22Rv1 (cell line): ENCODE results near the gene AKR7A2.
"Not testable (repeated sequence)": the region's sequence is repeated elsewhere in the genome, so short reads cannot be mapped to it uniquely, and the experiment has no call there.

Experiments
- H3K27ac ChIP-seq: fragments of 450-650 bp; 2 replicates; pipeline ENCODE4 v1.5.1; 2017
- ZFX ChIP-seq: fragments of 450-650 bp; IDR thresholded peaks from 2 replicates; pipeline ENCODE4 v1.6.1; 2017; ENCODE audit warnings: antibody characterized with exemption, borderline replicate concordance
- TF ChIP-seq, protein P1 (sequence below): fragments of 450-650 bp; IDR thresholded peaks from 2 replicates; pipeline ENCODE4 v1.5.1; 2017; ENCODE audit warnings: mild to moderate bottlenecking

The AKR7A2 gene

DNA sequence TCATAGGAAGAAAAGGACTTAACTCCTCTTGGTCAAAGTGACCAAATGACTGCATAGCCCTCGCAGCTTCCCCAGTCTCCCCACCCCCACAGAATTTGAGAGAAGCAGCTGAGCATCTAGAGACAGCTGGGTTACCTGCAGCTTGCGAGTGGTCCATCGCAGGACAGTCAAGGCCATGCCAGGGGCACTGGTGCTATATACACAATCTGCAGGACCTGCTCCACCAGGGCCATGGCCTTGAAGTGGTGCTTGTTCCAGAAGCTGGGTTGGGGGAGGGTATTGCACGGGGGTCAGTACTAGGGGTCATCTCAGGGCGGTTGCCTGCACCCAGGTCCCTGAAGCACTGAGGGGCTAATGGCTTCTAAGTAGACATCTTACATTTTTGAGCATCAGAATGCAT is 49.9 kb downstream of the AKR7A2 start:
- no peak overlapping the region for H3K27ac ChIP-seq
- TF ChIP-seq ZFX, result no peak
- TF ChIP-seq, protein P1, sequence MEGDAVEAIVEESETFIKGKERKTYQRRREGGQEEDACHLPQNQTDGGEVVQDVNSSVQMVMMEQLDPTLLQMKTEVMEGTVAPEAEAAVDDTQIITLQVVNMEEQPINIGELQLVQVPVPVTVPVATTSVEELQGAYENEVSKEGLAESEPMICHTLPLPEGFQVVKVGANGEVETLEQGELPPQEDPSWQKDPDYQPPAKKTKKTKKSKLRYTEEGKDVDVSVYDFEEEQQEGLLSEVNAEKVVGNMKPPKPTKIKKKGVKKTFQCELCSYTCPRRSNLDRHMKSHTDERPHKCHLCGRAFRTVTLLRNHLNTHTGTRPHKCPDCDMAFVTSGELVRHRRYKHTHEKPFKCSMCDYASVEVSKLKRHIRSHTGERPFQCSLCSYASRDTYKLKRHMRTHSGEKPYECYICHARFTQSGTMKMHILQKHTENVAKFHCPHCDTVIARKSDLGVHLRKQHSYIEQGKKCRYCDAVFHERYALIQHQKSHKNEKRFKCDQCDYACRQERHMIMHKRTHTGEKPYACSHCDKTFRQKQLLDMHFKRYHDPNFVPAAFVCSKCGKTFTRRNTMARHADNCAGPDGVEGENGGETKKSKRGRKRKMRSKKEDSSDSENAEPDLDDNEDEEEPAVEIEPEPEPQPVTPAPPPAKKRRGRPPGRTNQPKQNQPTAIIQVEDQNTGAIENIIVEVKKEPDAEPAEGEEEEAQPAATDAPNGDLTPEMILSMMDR, result no peak

DNA sequence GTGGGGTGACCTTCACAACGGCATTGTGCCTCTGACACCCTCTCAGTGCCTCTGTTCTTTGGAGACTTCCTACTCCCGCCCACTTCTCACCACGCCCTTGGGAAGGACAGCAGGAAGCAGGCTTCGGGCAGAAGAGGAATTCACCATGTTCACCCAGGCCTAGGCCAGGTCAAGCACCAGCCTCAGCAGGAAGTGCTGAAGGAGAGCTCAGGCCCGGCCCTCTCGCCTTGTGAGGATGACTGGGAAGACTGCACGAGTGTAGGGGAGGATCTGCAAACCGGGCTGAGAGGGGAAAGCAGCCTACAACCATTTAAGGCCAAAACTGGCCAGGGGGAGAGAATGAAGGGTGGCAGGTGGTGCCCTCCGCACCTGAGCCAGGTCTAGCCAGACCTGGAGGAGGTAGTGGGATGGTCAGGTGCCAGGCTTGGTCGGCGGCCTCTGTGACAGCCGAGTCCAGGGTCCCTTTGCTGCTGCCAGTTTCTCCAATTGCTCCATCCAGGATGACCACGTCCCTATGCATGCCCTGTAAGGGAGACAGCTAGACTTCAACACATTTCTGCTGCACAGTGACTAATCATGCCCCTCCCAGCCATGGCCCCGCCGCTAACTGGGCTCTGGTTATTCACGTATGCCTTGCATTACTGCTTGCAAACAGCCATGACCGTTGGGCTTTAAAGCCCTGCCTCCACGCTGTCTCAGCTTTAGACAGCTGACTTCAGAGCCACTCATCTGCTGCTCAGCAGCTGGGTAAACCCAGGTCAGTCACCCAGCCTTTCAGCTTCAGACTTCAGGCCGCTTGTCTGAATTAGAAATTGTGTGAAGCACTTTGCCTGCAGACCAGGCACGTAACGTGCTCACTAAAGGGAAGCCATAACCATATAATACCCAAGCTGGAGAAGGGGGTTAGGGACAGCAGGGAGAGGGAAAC is 51.5 kb downstream of the AKR7A2 start:
- peak overlapping the region; percentile 29; the same call in 1 of the 2 replicates for H3K27ac ChIP-seq
- no peak for TF ChIP-seq ZFX
- TF ChIP-seq, protein P1, result no peak

DNA sequence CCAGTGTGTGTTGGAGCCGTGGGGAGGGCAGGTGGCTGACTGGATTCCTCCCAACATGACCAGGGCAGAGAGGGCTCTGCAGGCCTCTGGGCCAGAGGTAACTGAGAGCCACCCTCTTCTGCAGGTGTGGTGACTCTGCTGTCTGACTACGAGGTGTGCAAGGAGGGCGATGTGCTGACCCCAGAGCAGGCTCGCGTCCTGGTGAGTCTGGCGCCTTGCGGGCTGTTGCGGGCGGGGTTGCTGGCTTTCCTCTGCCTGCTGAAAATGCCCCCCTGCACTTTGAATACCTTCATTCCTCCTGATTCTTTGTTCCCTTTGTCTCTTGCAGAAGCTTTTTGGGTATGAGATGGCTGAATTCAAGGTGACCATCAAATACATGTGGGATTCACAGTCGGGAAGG is 53.6 kb downstream of the AKR7A2 start:
- TF ChIP-seq, protein P1, result no peak
- TF ChIP-seq ZFX, result no peak
- H3K27ac ChIP-seq, result no peak overlapping the region

DNA sequence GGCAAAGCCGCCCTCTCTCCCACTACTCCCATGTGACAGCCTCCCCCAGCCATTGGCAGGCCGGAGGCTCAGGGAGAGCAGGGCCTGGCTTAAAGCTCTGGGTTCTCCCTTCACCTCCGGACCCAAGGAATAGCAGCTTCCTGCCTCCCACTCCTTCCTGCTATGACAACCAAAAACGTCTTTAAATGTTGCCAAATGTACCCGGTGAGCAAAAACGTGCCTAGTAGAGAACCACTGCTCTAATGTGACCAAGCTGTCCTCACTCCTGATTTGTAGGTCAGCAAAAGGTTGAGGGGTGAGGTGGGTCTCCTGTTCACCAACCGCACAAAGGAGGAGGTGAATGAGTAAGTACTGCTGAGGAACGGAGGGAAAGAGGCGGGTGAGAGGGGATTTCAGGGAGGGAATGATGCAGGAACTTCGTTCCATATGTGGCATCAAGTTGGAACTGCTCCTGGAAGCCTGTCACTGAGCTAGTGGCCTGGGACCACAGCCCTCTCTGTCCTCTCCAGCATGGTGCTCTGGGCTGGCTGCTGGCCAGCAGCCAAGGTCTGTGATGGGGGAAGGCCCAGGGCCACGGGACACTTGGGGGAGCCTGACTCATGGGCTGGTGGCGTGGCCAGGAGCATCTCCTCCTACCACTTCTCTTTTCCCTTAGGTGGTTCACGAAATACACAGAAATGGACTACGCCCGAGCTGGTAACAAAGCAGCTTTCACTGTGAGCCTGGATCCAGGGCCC is 54.6 kb downstream of the AKR7A2 start:
- no peak for TF ChIP-seq ZFX
- TF ChIP-seq, protein P1, result no peak
- H3K27ac ChIP-seq, result no peak overlapping the region

DNA sequence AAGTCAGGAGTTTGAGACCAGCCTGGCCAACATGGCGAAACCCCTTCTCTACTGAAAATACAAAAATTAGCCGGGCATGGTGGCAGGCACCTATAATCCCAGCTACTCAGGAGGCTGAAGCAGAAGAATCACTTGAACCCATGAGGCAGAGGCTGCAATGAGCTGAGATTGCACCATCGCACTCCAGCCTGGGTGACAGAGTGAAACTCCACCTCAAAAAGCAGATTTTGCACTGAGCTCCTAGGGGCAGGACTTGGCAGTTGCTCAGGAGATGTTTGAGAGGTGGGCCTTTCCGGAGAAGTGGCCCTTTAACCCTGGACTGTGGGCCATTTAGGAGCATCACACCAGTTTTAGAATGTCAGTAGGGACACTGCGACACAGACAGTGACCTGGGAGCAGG is 55.6 kb downstream of the AKR7A2 start:
- not testable (repeated sequence) for H3K27ac ChIP-seq

DNA sequence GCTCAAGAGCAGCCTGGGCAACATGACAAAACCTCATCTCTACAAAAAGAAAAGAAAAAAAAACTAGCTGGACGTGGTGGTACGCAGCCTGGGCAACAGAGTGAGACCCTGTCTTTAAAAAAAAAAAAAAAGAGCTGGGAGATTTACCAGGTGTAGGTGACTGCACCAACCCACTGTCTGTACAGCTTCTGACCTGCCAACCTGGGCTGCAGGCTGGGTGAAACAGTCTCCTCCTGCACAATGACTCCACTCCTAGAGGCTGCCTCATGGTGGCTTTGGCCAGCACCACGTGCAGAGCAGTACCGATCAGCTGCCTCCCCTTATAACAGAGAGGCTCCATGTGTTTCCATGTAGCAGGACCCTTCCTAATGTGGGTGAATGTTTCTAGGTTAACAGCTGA is 56.7 kb downstream of the AKR7A2 start:
- TF ChIP-seq, protein P1, result no peak
- TF ChIP-seq ZFX, result no peak

DNA sequence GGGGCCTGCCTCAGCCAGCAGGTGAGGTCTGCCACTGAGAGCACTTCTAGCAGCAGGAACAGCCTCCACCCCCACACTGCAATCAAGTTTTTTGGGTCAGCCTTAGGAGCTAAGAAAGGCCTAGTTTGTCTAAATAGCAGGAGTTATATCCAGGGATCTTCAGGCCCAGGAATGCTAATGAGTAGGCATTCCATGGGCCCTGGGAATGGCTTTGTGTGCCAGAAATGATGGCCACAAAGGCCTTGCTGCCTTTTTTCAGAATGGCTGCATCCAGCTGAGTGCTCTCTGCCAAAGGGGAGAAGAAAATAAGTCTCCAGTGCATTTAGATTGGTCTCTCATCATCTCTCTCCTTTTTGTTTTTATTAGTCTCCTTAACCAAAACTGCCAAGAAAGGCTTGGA is 57.5 kb downstream of the AKR7A2 start:
- TF ChIP-seq ZFX, result no peak
- TF ChIP-seq, protein P1, result no peak
- no peak overlapping the region; the same call in 1 of the 2 replicates for H3K27ac ChIP-seq

More for the DNA sequence above, 56.7 kb downstream of the AKR7A2 start:
- no peak overlapping the region for H3K27ac ChIP-seq
